ENCODE results near the gene SIGLEC10.
A peak's percentile ranks its signal among the peaks of the same experiment; 100 is the strongest.
"Not testable (repeated sequence)": the region's sequence is repeated elsewhere in the genome, so short reads cannot be mapped to it uniquely, and the experiment has no call there.

Gene SIGLEC10

GRCh38 chr19:51417107-51417809 is at the start of gene SIGLEC10:
Gene SIGLEC10, minus strand, starts transcription at chr19:51417642. Its CDS starts 61 bp downstream, at chr19:51417581.
- DNase-seq = no peak

- DNase-seq = no peak
Observed at GRCh38 chr19:51466723-51467122, 49.3 kb upstream of the SIGLEC10 start.

DNA sequence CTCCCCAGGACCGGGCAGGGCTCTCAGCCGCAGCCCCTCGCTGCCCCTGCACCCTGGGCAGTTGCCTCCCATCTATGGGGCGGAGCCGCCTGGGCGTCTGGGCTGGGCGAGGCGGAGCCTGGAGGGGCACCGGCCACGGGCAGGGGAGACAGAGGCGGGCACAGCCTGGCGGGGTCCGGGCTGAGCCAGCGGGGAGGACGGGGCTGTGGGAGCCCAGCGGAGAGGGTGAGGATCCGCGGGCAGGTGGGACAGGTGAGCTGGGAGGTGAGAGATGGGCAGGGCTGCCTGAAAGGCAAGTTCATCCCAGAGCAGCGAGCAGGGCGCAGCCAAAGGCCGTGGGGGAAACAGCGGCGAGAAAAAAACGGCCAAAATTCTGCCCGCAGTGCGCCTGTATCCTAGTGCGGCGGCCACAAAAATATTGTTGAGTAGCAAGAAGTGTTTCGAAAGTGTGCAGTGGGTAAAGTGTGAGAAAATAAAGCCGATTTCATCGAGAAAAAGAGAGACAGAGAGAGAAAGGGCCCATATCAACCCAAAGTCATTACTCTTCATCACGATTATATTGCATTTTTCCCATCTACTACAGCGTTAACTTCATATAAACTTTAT is 46.6 kb upstream of the SIGLEC10 start:
- DNase-seq = not testable (repeated sequence)

DNA sequence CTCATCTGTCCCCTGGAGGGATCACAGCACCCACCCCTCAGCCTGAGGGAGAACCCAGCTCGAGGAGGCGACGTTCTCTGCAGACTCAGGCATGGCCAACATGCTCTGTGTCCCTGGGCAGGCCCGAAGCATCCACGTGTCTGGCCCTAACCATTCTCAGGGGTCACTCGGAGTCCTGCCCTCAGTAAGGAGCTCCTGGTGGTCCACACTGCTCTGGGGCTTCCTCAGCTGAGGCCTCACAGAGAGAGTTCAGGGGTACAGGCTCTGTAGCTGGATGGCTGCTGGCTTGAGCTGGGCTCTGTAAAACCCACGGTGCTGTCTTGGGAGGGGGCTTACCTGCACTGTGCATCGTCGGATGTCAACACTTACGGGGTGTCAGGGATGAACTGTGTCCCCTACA is 45.2 kb upstream of the SIGLEC10 start:
- no peak for DNase-seq

- no peak for DNase-seq
Observed at GRCh38 chr19:51462276-51462675, 44.8 kb upstream of the SIGLEC10 start.

- DNase-seq = no peak
Observed at GRCh38 chr19:51461723-51462161, 44.3 kb upstream of the SIGLEC10 start.

GRCh38 chr19:51460164-51460992 is 42.9 kb upstream of the SIGLEC10 start:
- DNase-seq = no peak

GRCh38 chr19:51458899-51459505 is 41.6 kb upstream of the SIGLEC10 start:
- DNase-seq = no peak

DNA sequence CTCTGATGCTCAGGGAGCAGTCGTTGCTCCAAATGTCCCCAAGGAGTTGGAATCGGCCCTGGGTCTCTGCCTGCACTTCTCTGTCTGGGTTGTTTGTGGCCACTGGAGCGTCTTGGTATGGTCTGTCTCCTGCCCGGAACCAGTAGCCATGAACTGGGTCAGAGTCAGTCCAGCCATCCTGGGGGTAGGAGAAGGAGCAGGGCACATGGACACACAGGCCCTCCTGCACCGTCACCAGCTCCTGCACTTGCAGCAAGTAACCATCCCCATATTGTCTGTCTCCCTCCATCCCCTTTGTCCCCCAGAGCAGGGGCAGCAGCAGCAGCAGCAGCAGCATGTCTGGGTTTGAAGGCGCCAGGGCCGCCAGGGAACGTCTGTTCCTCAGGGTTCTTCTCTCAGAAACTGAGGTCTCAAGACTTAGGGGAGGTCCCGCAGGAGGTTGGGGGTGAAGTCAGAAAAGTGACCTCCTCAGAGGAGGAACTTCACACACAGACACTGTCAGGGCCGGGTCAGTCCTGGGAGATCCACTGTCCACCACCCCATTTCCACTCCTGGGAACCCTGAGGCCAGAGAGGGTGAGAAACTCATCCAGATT is 40.7 kb upstream of the SIGLEC10 start, which contains the start of gene SIGLEC8:
Gene SIGLEC8 (minus strand): TSS at position 404 of the 595 bp plus-strand sequence. CDS start 67 bp downstream, at position 337.
- no peak for DNase-seq

- no peak for DNase-seq
Observed at GRCh38 chr19:51457351-51458013, 40.0 kb upstream of the SIGLEC10 start.

GRCh38 chr19:51456541-51457290 is 39.3 kb upstream of the SIGLEC10 start:
- DNase-seq = no peak

GRCh38 chr19:51450730-51451307 is 33.4 kb upstream of the SIGLEC10 start:
- peak; percentile 35 for DNase-seq

GRCh38 chr19:51448411-51449016 is 31.1 kb upstream of the SIGLEC10 start:
- peak; percentile 28 for DNase-seq

DNA sequence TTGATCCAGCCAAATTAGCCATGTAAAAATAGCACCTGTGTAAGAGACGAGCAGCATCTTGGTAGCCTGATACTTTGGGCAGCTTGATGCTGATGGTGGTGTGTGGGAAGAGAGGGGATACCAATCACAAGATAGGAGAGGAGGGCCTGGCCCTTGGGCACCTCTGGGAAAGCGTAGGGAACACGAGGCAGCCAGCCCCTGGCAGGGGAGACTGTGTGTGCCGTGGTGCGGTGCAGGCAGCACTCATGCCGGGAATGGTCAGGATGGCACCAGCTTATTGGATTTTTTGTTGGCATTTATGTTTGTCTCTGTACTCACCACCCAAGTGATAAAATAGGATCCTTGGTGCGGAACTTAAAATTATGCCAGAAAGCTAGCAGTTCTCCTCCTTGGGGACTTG is 30.6 kb upstream of the SIGLEC10 start:
- DNase-seq = no peak

- not testable (repeated sequence) for DNase-seq
Observed at GRCh38 chr19:51447510-51447909, 30.1 kb upstream of the SIGLEC10 start.

DNA sequence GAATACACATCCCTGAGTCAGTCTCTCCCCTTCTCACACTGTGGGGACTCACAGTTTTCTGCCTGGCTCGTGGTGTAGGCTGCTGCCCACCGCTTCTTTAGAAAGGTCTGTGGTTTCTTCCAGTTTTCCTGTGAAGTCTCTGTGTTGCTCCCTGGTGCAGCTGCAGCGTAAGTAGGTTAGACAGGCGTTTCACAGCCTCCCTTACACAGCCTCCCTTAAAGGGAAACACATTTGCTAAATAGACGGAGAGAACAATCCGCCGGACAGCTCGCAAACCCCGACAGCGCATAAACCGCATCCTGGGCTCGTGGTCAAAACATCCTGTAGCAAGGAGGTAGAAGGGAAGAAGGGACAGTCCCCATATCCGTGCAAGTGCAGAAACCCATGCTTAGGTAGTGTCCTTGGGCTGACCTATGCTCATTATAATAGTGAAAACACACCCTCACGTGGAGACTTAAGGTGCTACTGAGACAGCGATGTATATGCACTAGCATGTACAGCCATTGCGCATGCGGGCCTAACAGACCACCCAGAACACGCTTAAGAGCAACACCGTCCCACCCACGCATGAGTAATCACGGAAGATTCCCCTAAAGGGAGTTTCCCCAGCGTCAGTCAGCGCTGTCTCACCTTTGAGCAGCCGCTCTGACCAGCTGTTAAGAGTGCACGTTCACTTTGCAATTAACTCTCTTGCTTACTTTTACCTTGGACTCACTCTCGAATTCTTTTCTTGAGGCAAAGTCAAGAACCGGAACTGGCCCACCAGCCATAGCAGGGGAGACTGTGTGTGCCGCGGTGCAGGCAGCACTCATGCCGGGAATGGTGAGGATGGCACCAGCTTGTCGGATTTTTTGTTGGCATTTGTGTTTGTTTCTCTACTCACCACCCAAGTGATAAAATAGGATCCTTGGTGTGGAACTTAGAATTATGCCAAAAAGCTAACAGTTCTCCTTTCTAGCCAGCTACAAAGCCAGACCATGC is 24.3 kb upstream of the SIGLEC10 start:
- peak; percentile 85 for DNase-seq

- DNase-seq = peak; percentile 53
Observed at GRCh38 chr19:51440846-51441409, 23.5 kb upstream of the SIGLEC10 start.

DNA sequence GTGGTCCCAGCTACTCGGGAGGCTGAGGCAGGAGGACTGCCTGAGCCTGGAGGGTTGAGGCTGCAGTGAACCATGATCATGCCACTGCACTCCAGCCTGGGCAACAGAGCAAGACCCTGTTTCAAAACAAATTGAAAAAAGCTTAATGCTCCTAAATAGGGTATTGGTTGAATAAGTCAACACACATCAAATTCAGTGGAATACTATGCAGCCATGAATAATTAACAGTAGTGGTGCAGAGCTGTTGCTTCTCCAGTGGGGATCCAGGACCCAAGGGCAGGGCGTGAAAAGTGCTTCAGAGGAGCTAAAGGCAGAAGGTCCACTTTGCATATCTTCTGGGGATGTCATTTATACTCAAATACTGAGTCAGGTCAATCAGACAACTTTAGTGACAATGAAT is 22.6 kb upstream of the SIGLEC10 start:
- DNase-seq = no peak

- DNase-seq = no peak
Observed at GRCh38 chr19:51439021-51439465, 21.6 kb upstream of the SIGLEC10 start.
